Activated CD8-positive, alpha-beta memory T cell treated with anti-CD3 and anti-CD28 coated beads for 1 hour (primary cell): ENCODE results near the gene CFAP299.

Experiments used
- DNase-seq, 2 donors: peaks; one replicate each; pipeline ENCODE4 v3.0.0-alpha.2; 2020; ENCODE audit warnings: low read depth in 1 of 2; ENCODE audit errors: extremely low read depth in 1 of 2

CFAP299 gene

GRCh38 chr4:81003597-81004111 lies 668.1 kb downstream of the CFAP299 start:
- no peak for DNase-seq

GRCh38 chr4:81007417-81007816 lies 671.9 kb downstream of the CFAP299 start:
- DNase-seq = no peak
